GM21619 (cell line): ENCODE data around the gene MTHFSD.

Experiments
- ATAC-seq: cut with Tn5 transposase; IDR thresholded peaks from one replicate; pipeline ENCODE4 v1.9.1; 2021; ENCODE audit not compliant: unreplicated experiment

Gene MTHFSD

DNA sequence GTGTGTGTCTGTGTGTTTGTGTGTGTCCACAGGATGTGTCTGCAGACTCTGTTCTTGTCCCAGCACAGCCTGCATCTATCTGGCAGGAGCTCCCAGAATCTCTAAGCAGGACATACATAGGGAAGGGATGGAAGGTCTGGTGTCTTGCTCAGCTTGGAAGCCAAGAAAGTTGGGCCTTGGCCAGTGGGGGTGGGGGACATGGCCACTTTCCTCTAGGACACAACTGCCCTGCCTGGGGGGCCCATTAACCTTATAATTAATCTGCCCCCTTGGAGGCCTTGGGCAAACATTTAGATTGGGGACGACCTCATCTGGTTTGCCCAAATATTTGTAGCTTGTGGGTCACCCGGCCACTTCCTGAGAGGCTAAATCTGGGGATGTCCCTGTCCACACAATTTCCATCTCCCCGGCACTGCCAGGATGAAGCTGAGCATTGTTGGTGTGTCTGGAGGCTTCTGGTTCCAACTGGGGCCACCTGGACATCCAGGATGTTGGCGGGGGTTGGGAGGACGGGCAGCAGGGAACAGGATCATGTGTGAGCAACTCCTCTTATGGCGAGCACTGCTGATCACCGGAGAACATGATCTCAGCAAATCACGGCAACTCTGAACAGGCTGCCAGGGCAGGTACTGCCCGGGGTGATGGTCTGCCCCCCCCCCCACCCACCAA is 61.9 kb downstream of the MTHFSD start:
- ATAC-seq: no peak

DNA sequence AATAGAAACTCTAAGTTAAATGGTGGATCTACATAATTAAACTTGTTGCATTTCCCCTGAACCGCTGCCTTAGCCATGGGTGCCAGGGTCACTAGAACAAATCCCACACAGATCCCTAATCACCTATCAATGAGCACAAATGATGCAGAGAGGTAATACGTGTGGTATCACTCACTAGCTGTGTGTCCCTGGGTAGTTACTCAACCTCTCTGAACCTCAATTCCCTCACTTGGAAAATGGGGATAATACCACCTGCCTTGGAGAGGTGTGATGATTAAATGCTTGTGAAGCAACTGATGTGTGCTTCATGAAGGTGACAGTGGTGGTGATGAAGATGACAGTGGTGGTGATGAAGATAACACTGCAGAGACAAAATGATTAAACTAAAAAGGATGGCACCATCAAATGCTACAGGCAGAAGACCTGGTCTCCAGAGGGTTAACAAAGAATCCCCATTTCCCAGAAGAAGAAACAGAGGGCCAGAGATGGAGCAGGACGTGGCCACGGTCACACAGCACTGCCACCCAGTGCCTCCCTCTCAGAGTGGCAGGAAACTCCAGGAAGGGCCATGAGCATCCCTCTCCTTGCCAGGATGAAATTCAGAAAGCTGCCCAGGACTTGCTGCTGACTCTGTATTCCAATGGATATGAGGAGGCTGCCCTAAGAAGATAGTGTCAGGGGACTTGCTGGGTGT is 62.6 kb downstream of the MTHFSD start:
- ATAC-seq: no peak

DNA sequence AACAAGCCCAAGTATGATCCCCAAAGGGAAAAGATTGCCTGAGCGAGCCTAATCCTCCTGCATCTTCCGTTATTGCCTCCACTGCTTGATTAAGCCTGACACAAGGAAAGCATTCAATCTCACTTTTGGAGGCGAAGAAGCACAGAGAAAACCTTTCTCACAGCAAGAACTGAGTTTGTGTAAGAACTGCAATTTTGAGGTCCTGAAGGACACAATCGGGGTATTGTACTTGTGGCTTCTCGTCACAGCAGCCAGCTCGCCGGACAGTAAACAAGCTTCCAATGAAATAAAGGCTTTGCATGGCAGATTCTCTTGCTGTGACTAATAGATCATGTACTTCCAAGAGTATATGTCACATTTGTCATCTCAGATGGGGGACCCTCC is 63.4 kb downstream of the MTHFSD start:
- ATAC-seq: no peak

DNA sequence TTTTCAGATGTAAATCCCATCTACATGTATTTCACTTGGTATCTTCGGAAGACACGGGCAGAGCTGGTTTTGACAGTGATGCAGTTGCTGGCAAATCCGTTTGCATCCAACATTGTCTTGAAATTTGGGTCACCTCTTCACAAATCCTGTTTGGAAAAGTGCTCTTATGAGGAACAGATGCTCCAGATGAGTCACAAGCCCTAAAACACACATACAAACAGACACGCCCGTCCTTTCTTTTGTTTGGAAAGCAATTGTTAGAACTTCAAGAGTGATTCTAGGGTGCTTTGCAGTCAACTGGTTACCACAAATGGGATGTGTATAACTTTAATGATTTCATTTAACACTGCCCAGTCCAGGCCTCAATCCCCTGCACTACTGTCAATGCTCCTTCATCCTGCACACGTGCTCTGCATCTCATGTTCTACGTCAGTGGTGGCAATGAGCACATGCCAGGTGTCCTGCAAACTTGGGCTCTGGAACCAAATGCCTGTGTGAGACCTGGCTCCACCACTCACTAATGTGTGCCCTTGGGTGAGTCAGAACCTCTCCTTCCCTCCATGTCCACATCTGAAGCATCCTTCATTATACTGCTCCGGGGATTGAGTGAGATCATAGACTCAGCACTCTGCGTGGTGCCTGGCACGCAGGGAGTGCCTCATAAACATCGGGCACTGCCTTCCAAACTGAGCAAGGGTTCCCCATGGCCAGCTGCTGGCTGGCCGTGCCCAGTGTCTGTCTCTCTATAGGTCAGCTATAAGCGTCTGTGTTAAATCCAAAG is 64.0 kb downstream of the MTHFSD start:
- no peak for ATAC-seq

DNA sequence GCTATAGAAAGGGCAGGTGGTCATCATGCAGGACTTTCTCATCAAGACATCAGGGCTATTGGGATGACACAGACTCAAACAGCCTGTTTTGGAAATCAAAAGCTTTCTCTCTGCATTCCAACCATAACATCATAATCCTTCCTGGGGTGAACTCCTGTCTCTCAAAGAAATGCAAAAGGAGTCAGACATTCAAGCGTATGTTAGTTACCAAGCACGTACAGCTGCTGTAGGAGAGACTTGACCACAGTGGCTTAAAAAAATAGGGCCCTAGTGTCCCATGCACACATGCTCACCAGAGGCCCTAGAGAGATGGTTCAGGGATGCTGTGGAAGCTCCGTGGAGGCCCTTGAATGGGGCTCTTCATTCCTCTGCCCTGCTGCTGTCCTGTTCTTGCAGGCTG is 69.3 kb downstream of the MTHFSD start:
- ATAC-seq: no peak

DNA sequence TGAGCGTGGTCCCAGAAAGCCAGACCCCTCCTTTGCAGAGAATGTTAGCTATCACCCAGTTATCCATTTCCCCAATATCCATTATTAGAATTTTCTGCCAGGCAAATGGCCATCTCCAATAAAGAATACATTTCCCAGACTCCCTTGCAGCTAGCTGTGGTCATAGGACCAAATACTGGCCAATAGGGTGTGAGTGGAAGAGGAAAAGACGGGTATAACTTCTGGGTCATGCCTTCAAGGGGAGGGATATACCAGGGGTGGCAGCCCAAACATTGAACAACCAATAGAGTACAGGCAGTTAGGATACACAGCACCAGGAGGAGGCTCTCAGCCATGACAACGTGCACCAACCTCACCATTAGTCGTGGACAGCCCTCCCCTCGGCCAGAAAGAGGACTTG is 70.8 kb downstream of the MTHFSD start:
- no peak for ATAC-seq

DNA sequence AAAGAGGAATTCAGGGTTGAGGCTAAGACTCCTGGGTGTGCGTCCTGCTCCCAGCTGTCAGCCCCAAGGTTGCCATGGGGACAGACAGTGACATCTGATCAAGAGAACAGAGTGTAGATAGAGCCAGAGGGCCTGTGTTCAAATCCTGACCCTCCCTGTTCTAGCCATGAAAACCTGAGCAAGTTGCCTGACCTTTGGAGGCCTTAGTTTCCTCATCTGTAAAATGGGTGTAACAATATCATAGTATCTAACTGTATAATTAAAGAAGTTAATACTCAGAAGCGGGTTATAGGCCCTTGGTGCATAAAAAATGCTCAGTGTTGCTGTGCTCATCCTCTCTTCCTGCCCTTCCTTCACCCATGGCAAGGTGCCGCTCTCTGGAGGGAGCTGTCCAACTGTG is 73.4 kb downstream of the MTHFSD start:
- ATAC-seq: no peak

DNA sequence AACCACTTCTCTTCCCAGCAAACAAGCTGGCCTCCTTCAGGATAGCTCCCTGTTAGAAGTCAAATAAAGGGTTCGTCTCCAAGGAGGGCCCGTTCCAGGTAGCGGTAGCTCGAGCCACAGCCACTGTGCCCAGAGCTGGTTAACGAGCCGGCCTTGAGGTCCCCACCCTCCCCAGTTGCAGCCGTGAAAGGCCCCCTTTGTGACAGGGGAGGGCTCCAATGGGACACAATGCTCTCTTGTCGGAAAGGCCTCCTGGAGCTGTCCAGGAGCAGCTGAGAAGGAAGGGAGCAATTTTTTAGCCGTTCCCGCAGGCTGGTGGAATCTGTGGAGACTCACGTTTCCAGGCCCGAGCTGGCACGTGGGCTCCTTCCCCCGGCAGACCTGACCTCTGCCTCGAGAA is 74.6 kb downstream of the MTHFSD start:
- ATAC-seq: no peak
